Activated CD4-positive, alpha-beta memory T cell treated with anti-CD3 and anti-CD28 coated beads for 36 hours (primary cell): ENCODE measurements around the gene PLEKHA7. TPM values are rescaled to one million over a fixed set of nuclear protein-coding genes. Genes with fewer than 3 reads are reported as not detected.

ENCODE experiments used
- CTCF ChIA-PET: fragments of 350-600 bp; sonication (Branson Sonifier 250); formaldehyde crosslinking; loops from one replicate; lab custom pipeline; 2021; ENCODE audit warnings: antibody characterized with exemption, inconsistent platforms; lab: Charles Lee
- POLR2A ChIA-PET: fragments of 350-600 bp; sonication (Branson Sonifier 250); formaldehyde crosslinking; loops from one replicate; lab custom pipeline; 2021; ENCODE audit warnings: antibody characterized with exemption; lab: Charles Lee
- DNase-seq: peaks from one replicate; pipeline ENCODE4 v3.0.0-alpha.2; 2020
- H3K27ac Mint-ChIP-seq: one replicate; pipeline ENCODE4 v1.8.0; 2021; ENCODE audit warnings: mixed read lengths
- H3K27me3 Mint-ChIP-seq: one replicate; pipeline ENCODE4 v1.8.0; 2021; ENCODE audit warnings: mixed read lengths
- H3K36me3 Mint-ChIP-seq: one replicate; pipeline ENCODE4 v1.8.0; 2021; ENCODE audit warnings: mixed read lengths
- H3K4me1 Mint-ChIP-seq: one replicate; pipeline ENCODE4 v1.8.0; 2021; ENCODE audit warnings: low read depth, mixed read lengths
- H3K4me3 Mint-ChIP-seq: one replicate; pipeline ENCODE4 v1.8.0; 2021; ENCODE audit warnings: mild to moderate bottlenecking, mixed read lengths
- H3K9me3 Mint-ChIP-seq: one replicate; pipeline ENCODE4 v1.8.0; 2021; ENCODE audit warnings: mixed read lengths
- intact Hi-C: fragments of 100-400 bp; cut with micrococcal nuclease; formaldehyde crosslinking; loops from one replicate; pipeline ENCODE4 v1.15.1; 2023
- total RNA-seq, 2 experiments: library from RNA; stranded (reverse); gene quantifications; one replicate each; pipeline ENCODE4 v1.2.3, GENCODE V29; 2021

The PLEKHA7 gene
- total RNA-seq, 2 experiments from 2014 or later = 5.1 to 5.3 TPM

DNA sequence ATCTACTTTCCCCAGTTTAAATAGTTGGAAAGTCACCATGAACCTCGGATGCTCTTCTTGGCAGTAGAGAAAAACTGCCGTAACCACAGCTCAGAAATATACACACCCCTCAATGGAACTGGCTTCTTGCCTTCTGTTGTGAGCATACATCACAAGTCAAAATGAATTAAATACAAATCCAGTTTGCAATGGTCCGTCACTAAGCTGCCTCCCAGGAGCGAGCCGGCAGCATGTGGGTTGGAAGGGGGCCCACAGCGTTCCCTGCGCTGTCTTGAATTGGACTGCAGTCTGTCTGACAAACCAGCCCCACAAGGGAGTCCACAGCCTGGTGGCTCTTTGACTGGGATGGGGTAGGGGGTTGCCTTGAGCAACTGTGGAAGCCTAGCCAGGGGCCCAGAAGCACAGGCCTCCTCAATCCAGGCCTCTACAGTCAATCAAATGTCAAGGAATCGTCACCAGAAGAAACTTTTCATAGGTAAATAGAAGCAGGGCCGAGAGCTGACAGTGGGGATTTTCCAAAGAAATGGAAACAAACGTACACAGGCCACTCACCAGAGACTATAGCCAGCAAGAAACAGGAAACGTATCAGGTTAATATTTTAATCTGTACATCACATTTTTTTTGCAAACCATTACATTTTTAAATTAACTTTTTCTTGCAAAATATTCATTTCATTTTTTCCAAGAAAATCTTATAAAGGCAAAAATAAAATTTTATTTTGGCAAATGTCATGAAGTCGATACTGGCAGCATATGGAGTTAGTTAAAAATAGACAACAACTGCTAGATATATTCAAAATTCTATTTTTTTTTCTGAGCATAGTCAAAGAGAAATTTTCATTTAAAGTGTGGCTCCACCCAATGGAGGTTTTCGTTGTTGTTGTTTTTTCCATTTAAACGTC is 237.3 kb downstream of the PLEKHA7 start:
- ChIA-PET POLR2A (no interaction called here), CTCF (interaction anchor here (1.0 kb wide), 2 partner anchors 8 to 11 kb away, joined by 3 to 4 read pairs; no protein-coding TSS in a partner anchor)
- intact Hi-C loops = no loop called here
- Mint-ChIP-seq H3K4me3 (no peak overlapping the region), H3K9me3 (no peaks in the 10 kb centered on the region), H3K36me3 (no peaks in the 10 kb centered on the region), H3K4me1 (no peaks in the 10 kb centered on the region), H3K27me3 (peaks cover under 1% of the 10 kb centered on the region), H3K27ac (no peak overlapping the region)
- DNase-seq = no peak

DNA sequence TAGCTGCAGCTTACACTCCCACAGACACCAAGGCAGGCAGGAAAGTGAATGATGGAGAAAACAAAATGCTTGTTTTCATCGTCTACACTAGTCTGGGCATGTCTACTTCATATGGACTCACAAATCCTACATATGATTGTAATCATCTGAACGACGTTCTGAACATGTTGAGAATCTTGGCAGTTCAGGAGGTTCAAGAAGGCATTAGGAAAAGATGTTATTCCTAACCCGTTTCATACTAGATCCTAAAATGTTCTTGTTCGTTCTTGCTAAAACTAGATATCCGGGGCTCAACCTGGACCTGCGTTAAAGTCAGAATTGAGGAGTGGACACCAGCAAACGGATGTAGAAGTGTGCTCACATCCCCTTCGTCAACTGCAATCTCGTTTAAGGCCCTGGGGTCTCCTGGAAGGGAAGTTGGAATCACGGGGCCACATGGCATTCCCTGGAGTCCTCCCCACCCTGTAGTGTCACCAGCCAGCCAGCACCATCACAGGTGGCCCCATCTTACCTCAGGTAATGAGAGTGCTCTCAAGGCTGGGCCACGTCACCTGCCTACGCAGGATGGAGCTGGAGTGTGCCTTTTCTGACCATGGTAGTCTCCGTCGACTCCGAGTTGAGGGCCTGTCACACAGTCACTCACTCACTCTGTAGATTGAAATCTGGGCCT is 238.5 kb downstream of the PLEKHA7 start:
- ChIA-PET POLR2A (no interaction called here), CTCF (interaction anchor here (1.0 kb wide), 1 partner anchor 10 kb away, joined by 4 read pairs; no protein-coding TSS in a partner anchor)
- Mint-ChIP-seq H3K27ac (no peak overlapping the region), H3K36me3 (no peaks in the 10 kb centered on the region), H3K9me3 (no peaks in the 10 kb centered on the region), H3K27me3 (peaks cover 5% of the 10 kb centered on the region), H3K4me3 (no peak overlapping the region), H3K4me1 (no peaks in the 10 kb centered on the region)
- intact Hi-C loops = no loop called here
- DNase-seq = no peak

DNA sequence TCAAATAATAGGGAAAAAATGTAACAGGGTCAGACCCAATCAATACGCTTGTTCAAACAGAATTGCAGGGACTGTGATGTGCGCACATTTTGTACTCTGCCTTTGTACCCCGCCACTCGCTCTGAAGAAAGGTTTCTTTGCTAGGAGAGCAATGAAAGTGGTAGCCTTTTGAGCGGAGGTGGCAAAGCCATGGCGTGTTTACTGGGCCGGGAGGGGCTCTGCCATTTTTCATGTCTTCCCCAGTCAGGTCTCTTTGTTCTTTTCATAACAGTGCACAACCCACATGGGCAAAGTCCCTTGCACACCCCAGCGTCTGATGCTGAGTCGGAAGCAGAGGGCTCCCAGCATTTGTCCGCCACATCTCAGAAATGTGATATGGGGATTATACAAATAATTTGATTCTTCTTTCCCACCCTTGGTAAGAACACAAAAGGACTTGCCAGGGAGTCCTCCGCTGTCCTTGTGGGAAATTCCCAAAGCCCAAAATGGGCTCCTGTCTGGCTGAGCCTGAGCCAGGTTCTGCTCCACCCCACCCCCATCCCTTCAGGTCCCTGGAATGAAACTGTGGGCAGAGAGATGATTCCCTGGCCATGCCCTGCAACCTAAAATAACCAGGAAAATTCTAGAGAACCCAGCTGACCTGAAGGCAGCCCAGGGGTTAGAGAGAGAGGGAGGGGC is 239.1 kb downstream of the PLEKHA7 start:
- POLR2A ChIA-PET = no interaction called here
- Mint-ChIP-seq H3K4me1 (no peaks in the 10 kb centered on the region), H3K9me3 (no peaks in the 10 kb centered on the region), H3K4me3 (no peak overlapping the region), H3K27ac (no peak overlapping the region), H3K27me3 (peaks cover 5% of the 10 kb centered on the region), H3K36me3 (no peaks in the 10 kb centered on the region)
- intact Hi-C loops = no loop called here
- no peak for DNase-seq
- CTCF ChIA-PET = interaction anchor here (0.8 to 1.5 kb wide), 2 partner anchors 11 to 45 kb away, joined by 3 to 7 read pairs; no protein-coding TSS in a partner anchor

DNA sequence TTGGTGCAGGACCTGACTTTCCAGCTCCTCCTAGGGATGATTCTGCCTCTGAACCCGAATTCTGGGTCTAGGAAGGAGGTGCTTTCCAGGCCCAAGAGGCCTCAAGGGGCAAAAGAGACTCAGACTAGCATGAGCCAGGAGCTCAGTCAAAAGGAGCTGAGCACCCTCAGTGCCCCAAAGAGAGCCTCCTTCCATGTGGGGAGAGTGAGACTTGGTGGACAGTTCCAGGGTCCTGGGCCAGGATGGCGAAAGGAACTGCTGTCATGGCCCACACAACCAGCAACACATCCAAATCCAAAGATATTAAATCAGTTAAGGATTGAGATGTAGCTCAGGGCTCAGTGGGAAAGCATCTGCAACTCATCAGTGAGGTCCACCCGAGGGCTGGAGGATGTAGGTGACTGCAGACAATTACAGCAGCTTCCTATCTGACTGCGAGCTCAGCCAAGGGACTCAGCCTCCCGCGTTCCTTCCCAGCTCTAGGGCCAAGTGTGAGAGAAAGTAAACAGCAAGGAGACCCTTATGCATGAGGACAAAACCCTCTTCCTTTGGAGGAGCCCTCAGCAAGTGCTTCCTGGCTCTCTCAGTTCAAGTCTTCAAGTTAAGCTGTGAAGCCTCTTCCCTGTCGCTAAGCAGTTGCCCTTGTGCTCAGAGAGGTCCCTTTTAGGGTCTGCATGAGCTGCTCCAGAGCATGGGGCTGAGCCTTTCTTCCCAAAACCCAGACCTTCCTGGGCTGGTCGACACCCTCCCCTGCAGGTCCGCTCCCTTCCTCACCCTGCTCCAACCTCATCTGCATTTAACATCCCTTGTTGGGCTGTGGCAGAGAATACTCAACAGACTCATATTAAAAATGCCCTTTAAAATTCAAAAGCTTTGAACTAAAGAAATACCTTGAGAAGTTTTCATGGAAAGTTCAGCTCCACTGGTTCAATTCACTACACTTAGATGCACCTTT is 240.0 kb downstream of the PLEKHA7 start:
- H3K9me3 Mint-ChIP-seq = no peaks in the 10 kb centered on the region
- DNase-seq = no peak
- POLR2A ChIA-PET = no interaction called here

DNA sequence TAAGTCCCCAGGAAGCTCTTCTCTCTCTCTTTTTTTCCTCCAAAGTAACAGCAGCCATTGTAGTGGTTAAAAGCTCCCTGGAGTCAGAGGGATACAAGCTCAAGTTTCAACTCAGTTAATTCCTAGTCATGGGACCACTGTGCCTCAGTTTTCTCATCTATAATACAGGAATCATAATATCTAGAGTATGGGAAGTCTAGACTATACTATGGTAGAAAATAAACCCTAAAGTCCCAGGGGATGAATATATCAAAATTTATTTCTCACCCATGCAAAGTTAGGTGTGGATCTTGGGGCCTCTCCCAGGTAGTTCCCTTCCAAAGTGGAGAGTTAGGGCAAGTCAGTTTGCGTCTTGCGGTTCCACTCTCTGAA is 242.1 kb downstream of the PLEKHA7 start:
- no peak overlapping the region for H3K27ac Mint-ChIP-seq
- H3K4me3 Mint-ChIP-seq = no peak overlapping the region
- no peak for DNase-seq
- H3K4me1 Mint-ChIP-seq = no peaks in the 10 kb centered on the region
- CTCF ChIA-PET = interaction anchor here (1.8 to 2.1 kb wide), 2 partner anchors 14 to 16 kb away, joined by 5 to 6 read pairs; no protein-coding TSS in a partner anchor
- POLR2A ChIA-PET = no interaction called here
- intact Hi-C loops = no loop called here
- H3K36me3 Mint-ChIP-seq = no peaks in the 10 kb centered on the region
- H3K27me3 Mint-ChIP-seq = peaks cover 6% of the 10 kb centered on the region
- H3K9me3 Mint-ChIP-seq = no peaks in the 10 kb centered on the region

More for the DNA sequence above, 240.0 kb downstream of the PLEKHA7 start:
- CTCF ChIA-PET = interaction anchor here (0.6 to 1.5 kb wide), 4 partner anchors 11 to 118 kb away, joined by 3 to 7 read pairs (median 3); no protein-coding TSS in a partner anchor
- peaks cover 6% of the 10 kb centered on the region for H3K27me3 Mint-ChIP-seq
- H3K27ac Mint-ChIP-seq = no peak overlapping the region
- H3K36me3 Mint-ChIP-seq = no peaks in the 10 kb centered on the region
- H3K4me1 Mint-ChIP-seq = no peaks in the 10 kb centered on the region
- intact Hi-C loops = no loop called here
- H3K4me3 Mint-ChIP-seq = no peak overlapping the region

DNA sequence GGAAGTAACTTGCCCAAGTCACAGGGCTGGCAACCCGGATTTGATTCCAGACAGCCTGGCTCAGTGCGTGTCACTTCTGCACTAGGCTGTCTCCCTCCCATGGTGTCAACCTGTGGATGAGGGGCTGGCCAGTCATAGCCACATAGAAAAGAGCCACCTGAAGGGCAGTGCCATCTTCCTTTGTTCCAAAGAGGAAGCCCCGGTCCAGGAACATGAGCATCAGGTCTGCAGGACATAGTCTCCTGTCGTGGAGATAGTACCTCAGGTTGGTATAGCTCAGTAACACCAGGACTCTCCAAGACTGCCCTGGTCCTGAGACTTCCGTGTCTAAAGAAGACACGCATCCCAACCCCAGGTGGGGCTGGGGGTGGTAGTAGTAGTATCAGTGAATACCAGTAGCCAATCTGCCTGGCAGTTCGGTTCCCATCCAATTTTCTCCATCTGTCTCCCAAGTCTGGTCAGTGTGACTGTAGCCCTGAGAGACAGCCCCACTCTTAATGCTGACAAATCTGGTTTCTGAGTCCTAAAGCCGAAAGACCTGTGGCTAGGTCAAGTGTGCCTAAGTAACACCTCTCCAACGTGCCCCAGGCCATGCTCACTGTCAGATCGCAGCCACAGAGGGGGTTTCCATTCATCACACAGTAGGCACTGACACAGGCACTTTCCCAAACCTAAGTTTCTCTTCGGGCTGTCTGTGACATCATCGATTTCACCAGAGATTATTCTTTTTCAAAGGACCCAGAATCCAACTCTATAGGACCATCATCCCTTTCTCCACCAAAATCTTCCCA is 242.7 kb downstream of the PLEKHA7 start:
- CTCF ChIA-PET = interaction anchor here (1.8 to 2.1 kb wide), 2 partner anchors 14 to 17 kb away, joined by 5 to 6 read pairs; no protein-coding TSS in a partner anchor
- intact Hi-C loops = no loop called here
- POLR2A ChIA-PET = no interaction called here
- Mint-ChIP-seq H3K4me1 (no peaks in the 10 kb centered on the region), H3K4me3 (no peak overlapping the region), H3K27me3 (peaks cover 6% of the 10 kb centered on the region), H3K27ac (no peak overlapping the region), H3K9me3 (no peaks in the 10 kb centered on the region), H3K36me3 (no peaks in the 10 kb centered on the region)
- no peak for DNase-seq

DNA sequence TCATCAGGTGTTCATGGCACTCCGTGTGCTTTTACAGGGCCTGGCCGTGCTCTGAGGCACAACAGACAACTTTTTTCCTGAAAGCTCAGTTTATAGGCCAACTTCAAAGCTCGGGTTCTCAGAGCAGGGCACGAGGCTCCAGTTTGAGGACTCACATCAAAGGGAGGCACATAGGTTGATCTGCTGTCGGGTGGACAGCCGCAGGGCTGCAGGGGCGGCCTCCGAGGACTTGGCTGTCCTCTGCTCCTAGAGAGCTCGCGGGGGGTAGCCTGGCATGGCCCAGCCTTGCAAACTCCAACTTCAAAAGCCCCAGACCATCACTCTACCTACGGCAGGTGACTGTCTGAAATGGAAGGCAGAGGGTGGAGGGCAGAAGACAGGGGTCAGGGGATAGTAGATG is 244.2 kb downstream of the PLEKHA7 start:
- Mint-ChIP-seq H3K4me3 (no peak overlapping the region), H3K36me3 (no peaks in the 10 kb centered on the region), H3K4me1 (no peaks in the 10 kb centered on the region), H3K27ac (no peak overlapping the region), H3K27me3 (peaks cover 6% of the 10 kb centered on the region), H3K9me3 (no peaks in the 10 kb centered on the region)
- no peak for DNase-seq
- intact Hi-C loops = no loop called here
- ChIA-PET CTCF (no interaction called here), POLR2A (no interaction called here)

DNA sequence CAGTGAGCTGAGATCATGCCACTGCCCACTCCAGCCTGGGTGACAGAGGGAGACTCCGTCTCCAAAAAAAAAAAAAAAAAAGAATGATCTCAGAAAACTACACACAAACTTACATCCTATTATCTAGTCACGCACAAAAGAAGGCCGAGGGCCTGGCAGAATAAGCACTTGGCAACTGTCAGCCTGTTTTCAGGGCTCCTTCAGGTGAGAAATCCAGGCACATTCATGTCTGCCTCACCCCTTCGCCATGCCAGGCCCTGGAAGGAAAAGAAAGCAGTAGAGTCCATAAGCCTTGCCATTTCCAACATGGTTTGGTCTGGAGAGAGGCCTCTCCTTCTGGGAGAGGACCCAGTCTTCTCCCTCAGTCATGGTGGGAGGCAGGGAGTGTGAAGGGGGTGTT is 244.8 kb downstream of the PLEKHA7 start:
- ChIA-PET CTCF (interaction anchor here (0.8 kb wide), 1 partner anchor 17 kb away, joined by 3 read pairs; no protein-coding TSS in a partner anchor), POLR2A (no interaction called here)

DNA sequence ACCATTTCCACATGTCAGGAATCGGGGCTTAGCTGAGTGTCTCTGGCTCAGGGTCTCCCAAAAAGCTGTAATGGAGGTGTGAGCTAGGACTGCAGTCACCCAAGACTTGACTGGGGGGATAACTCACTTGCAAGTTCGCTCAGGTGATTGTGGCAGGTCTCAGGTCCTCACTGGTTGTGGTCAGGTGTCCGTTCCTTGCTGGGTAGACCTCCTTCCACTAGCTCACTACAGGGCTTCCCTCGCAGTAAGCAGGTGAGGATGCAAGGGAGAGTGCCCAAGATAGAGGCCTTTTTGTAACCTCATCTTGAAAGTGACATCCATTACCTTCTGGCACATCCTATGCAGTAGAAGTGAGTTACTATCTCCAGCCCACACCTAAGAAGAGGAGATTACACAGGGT is 246.3 kb downstream of the PLEKHA7 start:
- H3K4me1 Mint-ChIP-seq = no peaks in the 10 kb centered on the region
- POLR2A ChIA-PET = no interaction called here
- CTCF ChIA-PET = interaction anchor here (1.1 kb wide), 1 partner anchor 20 kb away, joined by 4 read pairs; no protein-coding TSS in a partner anchor
- H3K27ac Mint-ChIP-seq = no peak overlapping the region
- H3K4me3 Mint-ChIP-seq = no peak overlapping the region
- intact Hi-C loops = no loop called here
- H3K9me3 Mint-ChIP-seq = no peaks in the 10 kb centered on the region
- H3K36me3 Mint-ChIP-seq = no peaks in the 10 kb centered on the region
- H3K27me3 Mint-ChIP-seq = peaks cover 6% of the 10 kb centered on the region
- no peak for DNase-seq

More for the DNA sequence above, 244.8 kb downstream of the PLEKHA7 start:
- H3K9me3 Mint-ChIP-seq = no peaks in the 10 kb centered on the region
- H3K4me1 Mint-ChIP-seq = no peaks in the 10 kb centered on the region
- peaks cover 6% of the 10 kb centered on the region for H3K27me3 Mint-ChIP-seq
- intact Hi-C loops = no loop called here
- H3K4me3 Mint-ChIP-seq = no peak overlapping the region
- no peak overlapping the region for H3K27ac Mint-ChIP-seq
- DNase-seq = no peak
- H3K36me3 Mint-ChIP-seq = no peaks in the 10 kb centered on the region

DNA sequence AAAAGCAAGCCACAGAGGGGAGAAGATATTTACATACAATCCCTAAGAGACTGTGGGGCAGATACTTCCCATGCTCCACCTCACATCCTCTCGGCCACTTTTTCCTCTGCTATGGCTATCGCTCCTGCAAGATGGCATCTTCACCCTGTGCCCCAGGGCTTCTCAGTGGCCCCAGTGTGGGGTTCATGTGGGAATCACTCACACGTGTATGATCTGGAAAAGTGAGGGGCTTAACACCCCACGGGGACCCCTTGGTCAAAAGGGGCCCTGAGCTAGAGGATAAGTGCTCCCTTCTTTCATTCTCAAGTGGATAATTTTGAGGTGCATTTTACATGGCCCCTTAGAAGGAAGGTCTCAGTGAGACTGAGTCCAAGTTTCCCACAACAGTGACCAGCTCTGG is 247.1 kb downstream of the PLEKHA7 start:
- no peaks in the 10 kb centered on the region for H3K4me1 Mint-ChIP-seq
- POLR2A ChIA-PET = no interaction called here
- H3K36me3 Mint-ChIP-seq = no peaks in the 10 kb centered on the region
- CTCF ChIA-PET = interaction anchor here (1.1 kb wide), 1 partner anchor 21 kb away, joined by 4 read pairs; no protein-coding TSS in a partner anchor
- H3K27me3 Mint-ChIP-seq = peaks cover 6% of the 10 kb centered on the region
- no peak overlapping the region for H3K4me3 Mint-ChIP-seq
- DNase-seq = no peak
- no peaks in the 10 kb centered on the region for H3K9me3 Mint-ChIP-seq
- no peak overlapping the region for H3K27ac Mint-ChIP-seq
- intact Hi-C loops = no loop called here
